GM12878 (cell line): Measurements from ENCODE around the gene EYA4. TPM values are rescaled to one million over a fixed set of nuclear protein-coding genes. Genes with fewer than 3 reads are reported as not detected.
A peak's percentile ranks its signal among the peaks of the same experiment; 100 is the strongest.

Experiments used
- ATAC-seq: fragments of 200-7000 bp; cut with Tn5 transposase; 3 replicates; pipeline ENCODE4 v1.9.1; 2020; ENCODE audit warnings: mild to moderate bottlenecking, moderate library complexity
- BruUV-seq: library from RNA; stranded (reverse); fragments of 400-500 nt; replicated peaks from 2 replicates; lab custom pipeline; 2021; lab: Mats Ljungman, UMichigan
- CTCF ChIA-PET: fragments of 300-600 bp; sonication (Branson Sonifier 250); formaldehyde crosslinking; extraction: SDS; loops from one replicate; lab custom pipeline; 2021; ENCODE audit warnings: inconsistent platforms; lab: Yijun Ruan, JAX
- POLR2A ChIA-PET: fragments of 350-600 bp; formaldehyde crosslinking; extraction: SDS; loops from one replicate; lab custom pipeline; 2021; ENCODE audit warnings: inconsistent platforms; lab: Charles Lee
- RAD21 ChIA-PET: fragments of 300-600 bp; sonication (Branson Sonifier 250); formaldehyde crosslinking; loops from one replicate; lab custom pipeline; 2023; ENCODE audit warnings: antibody characterized with exemption; ENCODE audit not compliant: unreplicated experiment; lab: Charles Lee
- SMC1A ChIA-PET: fragments of 300-600 bp; sonication (Branson Sonifier 250); formaldehyde crosslinking; loops from one replicate; lab custom pipeline; 2023; ENCODE audit not compliant: unreplicated experiment, uncharacterized antibody; lab: Charles Lee
- DNase-seq: peaks from one replicate; pipeline ENCODE4 v3.0.0-alpha.2; 2011; ENCODE audit warnings: low read depth, low spot score
- FAIRE-seq: peaks from 3 replicates; lab custom pipeline; 2011; peaks lifted over from hg19 to GRCh38; lab: Jason Lieb, UNC
- H2AFZ ChIP-seq: 2 replicates; pipeline ENCODE4 v1.6.0; 2011; ENCODE audit warnings: low read depth, low read length, control low read depth; ENCODE audit not compliant: control insufficient read depth
- H3K27ac ChIP-seq: 2 replicates; pipeline ENCODE4 v1.5.1; 2011; ENCODE audit warnings: control low read depth; ENCODE audit not compliant: control insufficient read depth, insufficient read depth
- H3K27me3 ChIP-seq, 2 experiments: replicated peaks in 1 of 2; 2 replicates each; pipeline versions ENCODE4 v1.6.0 to v1.6.1; 2011; ENCODE audit warnings: low read length in 1 of 2; ENCODE audit not compliant: control insufficient read depth in 2 of 2, insufficient read depth in 2 of 2
- H3K36me3 ChIP-seq, 2 experiments: 2 replicates each; pipeline ENCODE4 v1.5.1; 2011; ENCODE audit warnings: low read length in 1 of 2; ENCODE audit not compliant: control insufficient read depth in 2 of 2, insufficient read depth in 2 of 2
- H3K4me1 ChIP-seq: 2 replicates; pipeline ENCODE4 v1.6.1; 2011; ENCODE audit warnings: mild to moderate bottlenecking, low read length, moderate library complexity, mixed read lengths; ENCODE audit not compliant: control insufficient read depth, insufficient read depth
- H3K4me2 ChIP-seq: 2 replicates; pipeline ENCODE4 v1.6.0; 2011; ENCODE audit warnings: control low read depth; ENCODE audit not compliant: control insufficient read depth, insufficient read depth
- H3K4me3 ChIP-seq: fragments of 200-600 bp; sonication (generic); 2 replicates; pipeline ENCODE4 v1.5.1; 2016
- H3K79me2 ChIP-seq: 2 replicates; pipeline ENCODE4 v1.6.0; 2011; ENCODE audit warnings: low read length; ENCODE audit not compliant: control insufficient read depth, insufficient read depth
- H3K9ac ChIP-seq: 2 replicates; pipeline ENCODE4 v1.8.0; 2011; ENCODE audit warnings: low read length, control low read depth, mixed read lengths; ENCODE audit not compliant: control insufficient read depth, insufficient read depth
- H3K9me3 ChIP-seq: replicated peaks from 3 replicates; pipeline ENCODE4 v1.5.1; 2011; ENCODE audit warnings: mild to moderate bottlenecking, low read length; ENCODE audit not compliant: control insufficient read depth, insufficient read depth
- H4K20me1 ChIP-seq: 2 replicates; pipeline ENCODE4 v1.6.0; 2011; ENCODE audit not compliant: control insufficient read depth, insufficient read depth
- ATF7 ChIP-seq: fragments of 450-650 bp; IDR thresholded peaks from 2 replicates; pipeline ENCODE4 v1.6.1; 2016; ENCODE audit warnings: low read depth, mild to moderate bottlenecking
- EGR1 ChIP-seq, 2 experiments: IDR thresholded peaks; 1 replicate in 1 of 2; 2 replicates in 1 of 2; pipeline ENCODE4 v1.6.1; 2011 to 2012; ENCODE audit warnings: low read depth in 2 of 2, low read length in 2 of 2, borderline replicate concordance in 1 of 2, mild to moderate bottlenecking in 1 of 2, moderate library complexity in 1 of 2
- HCFC1 ChIP-seq: fragments of 150-350 bp; IDR thresholded peaks from 2 replicates; pipeline ENCODE4 v1.6.1; 2014; ENCODE audit warnings: low read length
- HDAC2 ChIP-seq: fragments of 200-600 bp; sonication (generic); IDR thresholded peaks from 2 replicates; pipeline ENCODE4 v1.6.1; 2017
- KDM1A ChIP-seq: fragments of 200-600 bp; sonication (generic); IDR thresholded peaks from 2 replicates; pipeline ENCODE4 v1.6.1; 2016; ENCODE audit warnings: borderline replicate concordance
- NFYB ChIP-seq: IDR thresholded peaks from 2 replicates; pipeline ENCODE4 v1.6.1; 2011; ENCODE audit warnings: low read depth, mild to moderate bottlenecking, low read length, improper control_type of control experiment, moderate library complexity; ENCODE audit not compliant: insufficient read depth
- RELB ChIP-seq: fragments of 450-650 bp; IDR thresholded peaks from 2 replicates; pipeline ENCODE4 v1.6.1; 2017; ENCODE audit warnings: low read depth, mild to moderate bottlenecking, moderate library complexity
- SMC3 ChIP-seq: IDR thresholded peaks from 2 replicates; pipeline ENCODE4 v1.6.1; 2011; ENCODE audit warnings: low read length, improper control_type of control experiment, borderline replicate concordance
- STAT3 ChIP-seq: IDR thresholded peaks from 2 replicates; pipeline ENCODE4 v1.6.1; 2011; ENCODE audit warnings: low read depth, low read length, improper control_type of control experiment
- SUZ12 ChIP-seq: fragments of 200-600 bp; sonication (generic); IDR thresholded peaks from one replicate; pipeline ENCODE4 v1.6.1; 2018; ENCODE audit warnings: antibody characterized with exemption, mild to moderate bottlenecking; ENCODE audit not compliant: unreplicated experiment
- TARDBP ChIP-seq: IDR thresholded peaks from 2 replicates; pipeline ENCODE4 v1.6.1; 2016; ENCODE audit warnings: borderline replicate concordance
- YBX1 ChIP-seq: fragments of 450-650 bp; IDR thresholded peaks from 2 replicates; pipeline ENCODE4 v1.6.1; 2016; ENCODE audit warnings: antibody characterized with exemption
- ZBTB11 ChIP-seq: fragments of 450-650 bp; formaldehyde crosslinking; IDR thresholded peaks from 2 replicates; pipeline ENCODE4 v1.5.0; 2022; ENCODE audit warnings: mild to moderate bottlenecking, missing genetic modification characterization
- ZNF384 ChIP-seq: IDR thresholded peaks from 2 replicates; pipeline ENCODE4 v1.6.1; 2012; ENCODE audit warnings: low read depth, mild to moderate bottlenecking, low read length, improper control_type of control experiment, borderline replicate concordance
- WGBS: methylation state at CpG from one replicate; pipeline ENCODE4 v1.1.6; 2016; ENCODE audit warnings: low lambda C conversion rate; ENCODE audit not compliant: insufficient replicate concordance, insufficient coverage; ENCODE audit errors: missing lambda C conversion rate; 5-methylcytosine and 5-hydroxymethylcytosine counted together
- in situ Hi-C: fragments of 300-500 bp; cut with MboI; formaldehyde crosslinking; loops from 9 replicates; pipeline ENCODE4 v1.14.3; 2018; ENCODE audit warnings: mixed read lengths
- intact Hi-C: fragments of 100-400 bp; cut with micrococcal nuclease; formaldehyde crosslinking; loops from one replicate; pipeline ENCODE4 v1.14.2; 2022; ENCODE audit not compliant: unreplicated experiment
- polyA plus RNA-seq, 11 experiments: library from polyadenylated mRNA; depleted of rRNA in 4 of 11; unstranded in 6 of 11; stranded (reverse) in 5 of 11; fragments of >200 nt; fragmentation: Nextera tagmentation in 4 of 11; fragmentation: Illumina TruSeq in 1 of 11; extraction: Ambion mirVana in 4 of 11; extraction: Trizol in 1 of 11; gene quantifications; 1 replicate in 1 of 11; 2 replicates in 10 of 11; pipeline versions ENCODE4 v1.2.1 to v1.2.3, GENCODE V29; 2011 to 2016; ENCODE audit warnings: inconsistent platforms in 2 of 11, missing spikeins in 2 of 11, low read depth in 1 of 11
- total RNA-seq, 4 experiments: library from RNA; depleted of rRNA in 3 of 4; stranded (reverse); fragments of >200 nt in 3 of 4; fragmentation: Illumina TruSeq in 1 of 4; extraction: Trizol in 1 of 4; gene quantifications; 2 replicates each; pipeline versions ENCODE4 v1.2.1 to v1.2.3, GENCODE V29; 2013 to 2021
- TF ChIP-seq, protein P1 (sequence below): fragments of 450-650 bp; IDR thresholded peaks from 2 replicates; pipeline ENCODE4 v1.6.1; 2017; ENCODE audit warnings: mild to moderate bottlenecking, low read depth, inconsistent platforms; ENCODE audit not compliant: poor library complexity, severe bottlenecking

Gene EYA4
- total and polyA plus RNA-seq, 10 of the 15 experiments (the other 5 are each of a cell fraction or from before 2014, with no cell fraction given) = 0.02 TPM; not detected in 9

DNA sequence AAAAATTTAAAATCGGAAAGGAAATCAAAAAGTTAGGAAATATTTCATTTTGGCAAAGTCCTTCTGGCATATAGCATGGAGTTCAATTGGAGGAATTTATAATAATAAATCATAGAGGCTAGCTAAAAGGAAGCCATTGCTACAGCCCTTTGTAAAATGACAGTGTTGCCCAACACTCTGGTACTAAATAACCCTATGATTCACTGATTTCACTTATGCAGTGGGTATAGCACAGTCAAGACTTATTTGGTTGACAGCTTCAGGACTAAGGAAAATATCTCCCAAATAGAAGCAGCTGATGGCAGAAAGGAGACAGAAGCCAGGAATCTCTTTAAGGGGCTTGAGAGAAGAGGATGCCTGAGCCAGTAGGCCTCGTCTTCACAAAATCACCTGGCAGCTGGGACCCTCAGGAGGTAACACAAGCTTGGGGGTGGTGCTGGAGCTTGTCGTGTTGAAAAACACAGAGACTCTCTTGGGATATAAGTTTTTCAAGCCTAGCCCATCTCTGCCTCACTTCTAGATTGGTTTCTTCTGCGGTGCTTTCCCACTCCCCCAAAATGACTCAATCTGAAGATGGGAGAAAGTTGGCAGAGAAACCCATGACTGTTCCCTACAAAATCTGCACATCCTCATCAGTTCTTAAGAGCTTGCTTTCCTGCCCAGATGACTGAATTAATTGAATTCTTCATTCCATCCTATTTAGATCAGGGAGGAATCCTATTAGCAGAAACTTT lies 38.4 kb upstream of the EYA4 start:
- no peaks in the 10 kb centered on the region for H3K27me3 ChIP-seq
- RAD21 ChIA-PET = no interaction called here
- no peak overlapping the region for H3K27ac ChIP-seq
- CTCF ChIA-PET = interaction anchor here (0.9 to 1.6 kb wide), 3 partner anchors 9 to 30 kb away, joined by 3 to 6 read pairs (median 4); no protein-coding TSS in a partner anchor
- no peak for DNase-seq
- H3K36me3 ChIP-seq = no peaks in the 10 kb centered on the region
- SMC1A ChIA-PET = interaction anchor here (0.5 to 1.0 kb wide), 2 partner anchors 13 to 47 kb away, joined by 3 read pairs; no protein-coding TSS in a partner anchor
- POLR2A ChIA-PET = no interaction called here
- no peak overlapping the region for H3K9ac ChIP-seq
- peak; percentile 52 for ATAC-seq
- no peak overlapping the region for H3K4me3 ChIP-seq
- no peak overlapping the region for H2AFZ ChIP-seq
- in situ Hi-C loops = no loop called here
- no peaks in the 10 kb centered on the region for H3K4me1 ChIP-seq
- intact Hi-C loops = no loop called here
- no peak for TF ChIP-seq HCFC1
- TF ChIP-seq, protein P1, sequence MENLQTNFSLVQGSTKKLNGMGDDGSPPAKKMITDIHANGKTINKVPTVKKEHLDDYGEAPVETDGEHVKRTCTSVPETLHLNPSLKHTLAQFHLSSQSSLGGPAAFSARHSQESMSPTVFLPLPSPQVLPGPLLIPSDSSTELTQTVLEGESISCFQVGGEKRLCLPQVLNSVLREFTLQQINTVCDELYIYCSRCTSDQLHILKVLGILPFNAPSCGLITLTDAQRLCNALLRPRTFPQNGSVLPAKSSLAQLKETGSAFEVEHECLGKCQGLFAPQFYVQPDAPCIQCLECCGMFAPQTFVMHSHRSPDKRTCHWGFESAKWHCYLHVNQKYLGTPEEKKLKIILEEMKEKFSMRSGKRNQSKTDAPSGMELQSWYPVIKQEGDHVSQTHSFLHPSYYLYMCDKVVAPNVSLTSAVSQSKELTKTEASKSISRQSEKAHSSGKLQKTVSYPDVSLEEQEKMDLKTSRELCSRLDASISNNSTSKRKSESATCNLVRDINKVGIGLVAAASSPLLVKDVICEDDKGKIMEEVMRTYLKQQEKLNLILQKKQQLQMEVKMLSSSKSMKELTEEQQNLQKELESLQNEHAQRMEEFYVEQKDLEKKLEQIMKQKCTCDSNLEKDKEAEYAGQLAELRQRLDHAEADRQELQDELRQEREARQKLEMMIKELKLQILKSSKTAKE = no peak
- no peak for TF ChIP-seq ATF7
- TF ChIP-seq RELB = no peak
- no peak for TF ChIP-seq STAT3
- no peak for TF ChIP-seq KDM1A
- no peak for TF ChIP-seq SMC3
- TF ChIP-seq TARDBP = no peak
- no peak for TF ChIP-seq YBX1
- no peak for TF ChIP-seq EGR1 (IDR thresholded peaks at IDR 0.05; ENCODE audit: borderline replicate concordance in 1 of 2, low read depth in 2 of 2, low read length in 2 of 2)
- TF ChIP-seq SUZ12 = no peak
- TF ChIP-seq NFYB = no peak
- TF ChIP-seq HDAC2 = no peak
- TF ChIP-seq ZBTB11 (CRISPR knock-in tag) = no peak
- no peak for TF ChIP-seq ZNF384
- BruUV-seq = no TSS peak
- no peaks in the 10 kb centered on the region for H3K79me2 ChIP-seq
- H3K9me3 ChIP-seq = no peaks in the 10 kb centered on the region
- no peak overlapping the region for H3K4me2 ChIP-seq
- FAIRE-seq = no peak
- 3% methylated on average over 4 of the region's 4 CpGs for WGBS
- no peaks in the 10 kb centered on the region for H4K20me1 ChIP-seq
